WTC11 (cell line): ENCODE data around the gene COBLL1. TPM values are rescaled to one million over a fixed set of nuclear protein-coding genes. Genes with fewer than 3 reads are reported as not detected.

Source experiments
- ATAC-seq: fragments of 200-7000 bp; cut with Tn5 transposase; 2 replicates; pipeline ENCODE4 v1.10.0; 2021; ENCODE audit warnings: mild to moderate bottlenecking, moderate library complexity
- CTCF ChIA-PET: fragments of 300-600 bp; sonication (Branson Sonifier 250); formaldehyde crosslinking; loops from one replicate; lab custom pipeline; 2021; ENCODE audit warnings: antibody characterized with exemption; lab: Charles Lee
- POLR2A ChIA-PET: fragments of 350-600 bp; sonication (Branson Sonifier 250); formaldehyde crosslinking; loops from one replicate; lab custom pipeline; 2021; ENCODE audit warnings: antibody characterized with exemption; lab: Charles Lee
- DNase-seq: peaks from one replicate; pipeline ENCODE4 v3.0.0; 2021; ENCODE audit warnings: low spot score
- H3K27ac Mint-ChIP-seq: 2 replicates; pipeline ENCODE4 v1.8.0; 2021; ENCODE audit warnings: mixed read lengths
- H3K27me3 Mint-ChIP-seq: 2 replicates; pipeline ENCODE4 v1.8.0; 2021; ENCODE audit warnings: low read depth, mild to moderate bottlenecking, moderate library complexity, mixed read lengths
- H3K36me3 Mint-ChIP-seq: 2 replicates; pipeline ENCODE4 v1.8.0; 2021; ENCODE audit warnings: mixed read lengths
- H3K4me1 Mint-ChIP-seq: 2 replicates; pipeline ENCODE4 v1.8.0; 2022; ENCODE audit warnings: mixed read lengths
- H3K4me3 Mint-ChIP-seq: 2 replicates; pipeline ENCODE4 v1.8.0; 2021; ENCODE audit warnings: mild to moderate bottlenecking, moderate library complexity, mixed read lengths
- H3K9me3 Mint-ChIP-seq: 2 replicates; pipeline ENCODE4 v1.8.0; 2021; ENCODE audit warnings: mixed read lengths
- AFF4 ChIP-seq: sonication (generic); formaldehyde crosslinking; IDR thresholded peaks from 2 replicates; pipeline ENCODE4 v1.8.1; 2023; ENCODE audit warnings: mild to moderate bottlenecking, missing genetic modification reagents, borderline replicate concordance
- ARID4B ChIP-seq: sonication (generic); formaldehyde crosslinking; IDR thresholded peaks from 2 replicates; pipeline ENCODE4 v1.8.0; 2023; ENCODE audit warnings: missing genetic modification reagents, mild to moderate bottlenecking, borderline replicate concordance
- CDX4 ChIP-seq: fragments of 250-450 bp; sonication (Bioruptor Pico); IDR thresholded peaks from 2 replicates; pipeline ENCODE4 v1.9.0; 2021; ENCODE audit warnings: moderate library complexity, mild to moderate bottlenecking, inconsistent platforms, borderline replicate concordance
- CREB1 ChIP-seq: sonication (generic); formaldehyde crosslinking; IDR thresholded peaks from 2 replicates; pipeline ENCODE4 v1.8.0; 2023; ENCODE audit warnings: mild to moderate bottlenecking, missing genetic modification reagents
- E2F4 ChIP-seq: sonication (generic); formaldehyde crosslinking; IDR thresholded peaks from 2 replicates; pipeline ENCODE4 v1.8.1; 2022; ENCODE audit warnings: low read depth, mild to moderate bottlenecking, moderate library complexity, missing genetic modification reagents, borderline replicate concordance
- E2F5 ChIP-seq: sonication (generic); formaldehyde crosslinking; IDR thresholded peaks from 2 replicates; pipeline ENCODE4 v1.8.1; 2022; ENCODE audit warnings: mild to moderate bottlenecking, moderate library complexity, missing genetic modification reagents
- ELF4 ChIP-seq: sonication (generic); formaldehyde crosslinking; IDR thresholded peaks from 2 replicates; pipeline ENCODE4 v1.8.1; 2022; ENCODE audit warnings: low read depth, mild to moderate bottlenecking, moderate library complexity, missing genetic modification reagents
- ETV6 ChIP-seq: sonication (generic); formaldehyde crosslinking; IDR thresholded peaks from 2 replicates; pipeline ENCODE4 v1.8.1; 2022; ENCODE audit warnings: mild to moderate bottlenecking, missing genetic modification reagents
- FOXJ3 ChIP-seq: sonication (generic); formaldehyde crosslinking; IDR thresholded peaks from 2 replicates; pipeline ENCODE4 v1.9.0; 2021; ENCODE audit warnings: missing genetic modification reagents, mild to moderate bottlenecking, borderline replicate concordance
- FOXP1 ChIP-seq: sonication (generic); formaldehyde crosslinking; IDR thresholded peaks from 2 replicates; pipeline ENCODE4 v1.8.0; 2022; ENCODE audit warnings: missing genetic modification reagents, mild to moderate bottlenecking, moderate library complexity, borderline replicate concordance
- GTF2I ChIP-seq: fragments of 250-450 bp; sonication (Bioruptor Pico); conservative IDR thresholded peaks from 2 replicates; pipeline ENCODE4 v1.4.0; 2021; ENCODE audit warnings: mild to moderate bottlenecking
- IRF1 ChIP-seq: sonication (generic); formaldehyde crosslinking; IDR thresholded peaks from 2 replicates; pipeline ENCODE4 v1.8.0; 2023; ENCODE audit warnings: missing genetic modification reagents
- OVOL2 ChIP-seq: fragments of 250-450 bp; sonication (Bioruptor Pico); IDR thresholded peaks from 2 replicates; pipeline ENCODE4 v1.9.0; 2021; ENCODE audit warnings: mild to moderate bottlenecking, borderline replicate concordance
- SOX15 ChIP-seq: fragments of 250-450 bp; sonication (Bioruptor Pico); IDR thresholded peaks from 2 replicates; pipeline ENCODE4 v1.9.0; 2021; ENCODE audit warnings: mild to moderate bottlenecking
- SP1 ChIP-seq: sonication (generic); formaldehyde crosslinking; conservative IDR thresholded peaks from 2 replicates; pipeline ENCODE4 v1.8.1; 2022; ENCODE audit warnings: missing genetic modification reagents
- USF2 ChIP-seq: sonication (generic); formaldehyde crosslinking; IDR thresholded peaks from 2 replicates; pipeline ENCODE4 v1.8.1; 2023; ENCODE audit warnings: mild to moderate bottlenecking, missing genetic modification reagents, moderate library complexity
- ZBTB43 ChIP-seq: sonication (generic); formaldehyde crosslinking; IDR thresholded peaks from 2 replicates; pipeline ENCODE4 v1.8.1; 2023; ENCODE audit warnings: mild to moderate bottlenecking, missing genetic modification reagents
- ZNF219 ChIP-seq: sonication (generic); formaldehyde crosslinking; IDR thresholded peaks from 2 replicates; pipeline ENCODE4 v1.8.0; 2023; ENCODE audit warnings: missing genetic modification reagents, mild to moderate bottlenecking, borderline replicate concordance
- total RNA-seq: library from RNA; stranded (reverse); gene quantifications from 3 replicates; pipeline ENCODE4 v1.2.3, GENCODE V29; 2021

Gene COBLL1
- total RNA-seq, 1 experiment from 2014 or later, result 5.8 TPM

- H3K4me1 Mint-ChIP-seq, result peaks cover 7% of the 10 kb centered on the region
- no peak for DNase-seq
- ChIA-PET CTCF (no interaction called here), POLR2A (no interaction called here)
- no peak for TF ChIP-seq FOXJ3 (CRISPR knock-in tag)
- no peak for TF ChIP-seq E2F4 (CRISPR knock-in tag)
- no peak for TF ChIP-seq CDX4 (CRISPR knock-in tag)
- TF ChIP-seq CREB1 (CRISPR knock-in tag), result no peak
- no peak for TF ChIP-seq ETV6 (CRISPR knock-in tag)
- TF ChIP-seq ARID4B (CRISPR knock-in tag), result no peak
- no peak for TF ChIP-seq IRF1 (CRISPR knock-in tag)
- TF ChIP-seq FOXP1 (CRISPR knock-in tag), result no peak
- TF ChIP-seq SP1 (CRISPR knock-in tag), result no peak
- TF ChIP-seq ELF4 (CRISPR knock-in tag), result no peak
- TF ChIP-seq E2F5 (CRISPR knock-in tag), result no peak
- no peak for TF ChIP-seq OVOL2 (CRISPR knock-in tag)
- TF ChIP-seq ZNF219, result no peak
- no peak for TF ChIP-seq USF2 (CRISPR knock-in tag)
- TF ChIP-seq ZBTB43 (CRISPR knock-in tag), result no peak
- TF ChIP-seq SOX15 (CRISPR knock-in tag), result no peak
- no peak for TF ChIP-seq AFF4 (CRISPR knock-in tag)
- TF ChIP-seq GTF2I (CRISPR knock-in tag), result no peak
- H3K27me3 Mint-ChIP-seq, result peaks cover 4% of the 10 kb centered on the region
- peaks cover under 1% of the 10 kb centered on the region for H3K9me3 Mint-ChIP-seq
- no peak overlapping the region for H3K27ac Mint-ChIP-seq
- no peaks in the 10 kb centered on the region for H3K36me3 Mint-ChIP-seq
- ATAC-seq, result no peak
- H3K4me3 Mint-ChIP-seq, result no peak overlapping the region
These were observed 199.4 kb downstream of the COBLL1 start for GRCh38 chr2:164642268-164642667.
